MM.1S (cell line): ENCODE measurements around the gene BANP.

ENCODE experiments used
- DNase-seq: peaks from one replicate; pipeline ENCODE4 v3.0.0-alpha.2; 2015
- H2AFZ ChIP-seq: fragments of 300-600 bp; sonication (generic); 2 replicates; pipeline ENCODE4 v1.6.0; 2016; ENCODE audit warnings: antibody characterized with exemption, low read length
- H3F3A ChIP-seq: fragments of 300-600 bp; sonication (generic); 2 replicates; pipeline ENCODE4 v1.6.1; 2016; ENCODE audit warnings: mild to moderate bottlenecking, antibody characterized with exemption, low read length, moderate library complexity, mixed read lengths; ENCODE audit not compliant: insufficient read depth
- H3K27ac ChIP-seq: fragments of 300-600 bp; sonication (generic); 2 replicates; pipeline ENCODE4 v1.5.1; 2016; ENCODE audit warnings: mild to moderate bottlenecking, low read length
- H3K27me3 ChIP-seq: fragments of 300-600 bp; sonication (generic); replicated peaks from 2 replicates; pipeline ENCODE4 v1.6.0; 2016; ENCODE audit warnings: low read length; ENCODE audit not compliant: insufficient read depth
- H3K36me3 ChIP-seq: fragments of 300-600 bp; sonication (generic); replicated peaks from 2 replicates; pipeline ENCODE4 v1.6.1; 2016; ENCODE audit warnings: mild to moderate bottlenecking, low read length, mixed read lengths; ENCODE audit not compliant: insufficient read depth
- H3K4me1 ChIP-seq: fragments of 300-600 bp; sonication (generic); 2 replicates; pipeline ENCODE4 v1.6.1; 2016; ENCODE audit warnings: low read length, mixed read lengths
- H3K4me2 ChIP-seq: fragments of 300-600 bp; sonication (generic); 2 replicates; pipeline ENCODE4 v1.6.0; 2016; ENCODE audit warnings: low read depth, low read length
- H3K4me3 ChIP-seq: fragments of 300-600 bp; sonication (generic); 2 replicates; pipeline ENCODE4 v1.5.1; 2016; ENCODE audit warnings: low read length, mixed read lengths
- H3K79me2 ChIP-seq: fragments of 300-600 bp; sonication (generic); 2 replicates; pipeline ENCODE4 v1.6.1; 2016; ENCODE audit warnings: mixed run types, low read length, mixed read lengths
- H3K9ac ChIP-seq: fragments of 300-600 bp; sonication (generic); 2 replicates; pipeline ENCODE4 v1.6.1; 2016; ENCODE audit warnings: low read length, mixed read lengths
- H3K9me2 ChIP-seq: fragments of 300-600 bp; sonication (generic); replicated peaks from 2 replicates; pipeline ENCODE4 v1.6.1; 2016; ENCODE audit warnings: mild to moderate bottlenecking, low read length, mixed read lengths; ENCODE audit not compliant: insufficient read depth
- H3K9me3 ChIP-seq: fragments of 300-600 bp; sonication (generic); replicated peaks from 2 replicates; pipeline ENCODE4 v1.6.1; 2016; ENCODE audit warnings: mild to moderate bottlenecking, low read length, mixed read lengths; ENCODE audit not compliant: insufficient read depth
- H4K20me1 ChIP-seq: fragments of 300-600 bp; sonication (generic); 2 replicates; pipeline ENCODE4 v1.6.1; 2016; ENCODE audit warnings: mild to moderate bottlenecking, low read length, moderate library complexity, mixed read lengths; ENCODE audit not compliant: insufficient read depth
- EZH2 ChIP-seq: fragments of 300-600 bp; sonication (generic); optimal IDR thresholded peaks from 2 replicates; pipeline ENCODE3; 2017; ENCODE audit warnings: low read depth, mild to moderate bottlenecking, antibody characterized with exemption, low read length, mixed read lengths
- EZH2phosphoT487 ChIP-seq: fragments of 300-600 bp; sonication (generic); IDR thresholded peaks from 2 replicates; pipeline ENCODE4 v1.6.1; 2018; ENCODE audit warnings: antibody characterized with exemption, low read length
- TF ChIP-seq, protein P1 (sequence below): fragments of 300-600 bp; sonication (generic); IDR thresholded peaks from 2 replicates; pipeline ENCODE4 v1.5.1; 2016; ENCODE audit warnings: antibody characterized with exemption, low read length, mixed read lengths

Gene BANP

DNA sequence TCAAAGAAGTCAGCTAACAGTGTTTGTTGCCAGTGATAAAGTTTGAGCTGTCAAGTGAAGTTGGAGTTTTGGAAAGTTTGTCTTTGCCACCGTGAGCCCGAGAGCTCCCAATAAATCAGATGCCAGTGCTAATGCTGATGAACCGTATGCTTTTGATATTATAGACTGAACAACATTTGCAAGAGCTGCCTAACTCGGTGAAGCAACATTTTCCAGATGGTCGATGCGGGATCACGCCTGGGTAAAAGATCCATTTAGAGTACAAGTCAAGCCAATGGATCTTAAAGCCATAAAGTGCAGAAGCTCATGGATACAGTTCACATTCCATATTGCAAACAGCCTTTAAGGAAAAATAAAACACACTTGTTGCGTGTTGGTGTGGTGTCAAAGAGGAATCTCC is 9.6 kb downstream of the BANP start:
- TF ChIP-seq, protein P1, sequence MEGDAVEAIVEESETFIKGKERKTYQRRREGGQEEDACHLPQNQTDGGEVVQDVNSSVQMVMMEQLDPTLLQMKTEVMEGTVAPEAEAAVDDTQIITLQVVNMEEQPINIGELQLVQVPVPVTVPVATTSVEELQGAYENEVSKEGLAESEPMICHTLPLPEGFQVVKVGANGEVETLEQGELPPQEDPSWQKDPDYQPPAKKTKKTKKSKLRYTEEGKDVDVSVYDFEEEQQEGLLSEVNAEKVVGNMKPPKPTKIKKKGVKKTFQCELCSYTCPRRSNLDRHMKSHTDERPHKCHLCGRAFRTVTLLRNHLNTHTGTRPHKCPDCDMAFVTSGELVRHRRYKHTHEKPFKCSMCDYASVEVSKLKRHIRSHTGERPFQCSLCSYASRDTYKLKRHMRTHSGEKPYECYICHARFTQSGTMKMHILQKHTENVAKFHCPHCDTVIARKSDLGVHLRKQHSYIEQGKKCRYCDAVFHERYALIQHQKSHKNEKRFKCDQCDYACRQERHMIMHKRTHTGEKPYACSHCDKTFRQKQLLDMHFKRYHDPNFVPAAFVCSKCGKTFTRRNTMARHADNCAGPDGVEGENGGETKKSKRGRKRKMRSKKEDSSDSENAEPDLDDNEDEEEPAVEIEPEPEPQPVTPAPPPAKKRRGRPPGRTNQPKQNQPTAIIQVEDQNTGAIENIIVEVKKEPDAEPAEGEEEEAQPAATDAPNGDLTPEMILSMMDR, result no peak
- TF ChIP-seq EZH2, result no peak
- no peak for TF ChIP-seq EZH2phosphoT487
- no peak overlapping the region for H3K9ac ChIP-seq
- peaks cover 9% of the 10 kb centered on the region for H3K4me1 ChIP-seq
- no peaks in the 10 kb centered on the region for H3K9me3 ChIP-seq
- no peak for DNase-seq
- H2AFZ ChIP-seq, result no peak overlapping the region
- peaks cover 8% of the 10 kb centered on the region for H3F3A ChIP-seq
- no peak overlapping the region for H3K4me2 ChIP-seq
- H3K27ac ChIP-seq, result no peak overlapping the region
- H3K9me2 ChIP-seq, result no peaks in the 10 kb centered on the region
- H3K4me3 ChIP-seq, result no peak overlapping the region
- no peaks in the 10 kb centered on the region for H3K36me3 ChIP-seq
- no peaks in the 10 kb centered on the region for H4K20me1 ChIP-seq
- H3K27me3 ChIP-seq, result no peaks in the 10 kb centered on the region
- H3K79me2 ChIP-seq, result peaks cover 89% of the 10 kb centered on the region

DNA sequence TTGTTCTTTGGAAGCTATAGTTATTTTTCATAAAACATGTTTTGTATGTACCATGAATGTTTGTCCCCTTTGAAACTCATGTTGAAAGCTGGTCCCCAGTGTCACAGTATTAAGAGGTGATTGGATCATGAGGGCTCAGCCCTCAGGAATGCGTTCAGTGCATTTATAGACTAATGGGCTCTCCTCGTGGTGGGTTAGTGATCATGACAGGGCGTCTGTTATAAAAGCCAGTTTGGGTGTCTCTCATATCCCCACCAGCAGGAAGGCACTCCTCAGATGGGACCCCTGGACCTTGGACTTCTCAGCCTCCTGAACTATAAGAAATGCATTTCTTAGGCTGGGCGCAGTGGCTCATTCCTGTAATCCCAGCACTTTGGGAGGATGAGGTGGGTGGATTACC is 10.4 kb downstream of the BANP start:
- no peak overlapping the region for H3K4me3 ChIP-seq
- peaks cover 97% of the 10 kb centered on the region for H3K79me2 ChIP-seq
- no peak overlapping the region for H3K27ac ChIP-seq
- DNase-seq, result no peak
- no peaks in the 10 kb centered on the region for H4K20me1 ChIP-seq
- no peaks in the 10 kb centered on the region for H3K36me3 ChIP-seq
- no peak overlapping the region for H3K9ac ChIP-seq
- H3K27me3 ChIP-seq, result no peaks in the 10 kb centered on the region
- no peak overlapping the region for H3K4me2 ChIP-seq
- peaks cover 4% of the 10 kb centered on the region for H3K4me1 ChIP-seq
- peaks cover 1% of the 10 kb centered on the region; the same call in 1 of the 2 replicates for H3F3A ChIP-seq
- H3K9me3 ChIP-seq, result no peaks in the 10 kb centered on the region
- H2AFZ ChIP-seq, result no peak overlapping the region
- TF ChIP-seq EZH2phosphoT487, result no peak
- TF ChIP-seq EZH2, result no peak
- TF ChIP-seq, protein P1, result no peak
- H3K9me2 ChIP-seq, result no peaks in the 10 kb centered on the region

DNA sequence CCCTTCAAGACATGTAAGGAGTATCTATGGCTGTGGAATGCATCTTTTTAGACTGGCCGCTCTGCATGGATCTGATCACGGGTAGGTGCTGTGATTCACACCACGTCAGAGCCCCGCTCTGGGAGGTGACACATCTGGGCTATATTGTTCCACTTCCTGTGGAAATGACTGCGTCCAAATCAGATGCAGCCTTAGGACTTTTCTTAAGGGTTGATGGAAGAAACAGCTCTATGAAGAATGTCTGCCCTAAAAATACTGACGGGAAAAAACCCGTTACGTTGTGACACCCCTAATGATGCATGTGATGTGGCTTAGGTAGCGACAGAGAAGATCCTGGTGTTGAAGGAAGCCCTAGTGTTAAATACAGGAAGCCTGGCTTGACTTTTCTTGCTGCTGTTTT is 12.2 kb downstream of the BANP start:
- H3K4me2 ChIP-seq, result no peak overlapping the region
- no peak overlapping the region for H3K4me3 ChIP-seq
- H4K20me1 ChIP-seq, result no peaks in the 10 kb centered on the region
- no peaks in the 10 kb centered on the region for H3F3A ChIP-seq
- no peak overlapping the region for H3K9ac ChIP-seq
- DNase-seq, result no peak
- H3K4me1 ChIP-seq, result no peaks in the 10 kb centered on the region
- no peak overlapping the region for H3K27ac ChIP-seq
- TF ChIP-seq, protein P1, result no peak
- TF ChIP-seq EZH2phosphoT487 (no peak), EZH2 (no peak)
- H3K27me3 ChIP-seq, result no peaks in the 10 kb centered on the region
- no peak overlapping the region for H2AFZ ChIP-seq
- H3K9me2 ChIP-seq, result no peaks in the 10 kb centered on the region
- no peaks in the 10 kb centered on the region for H3K36me3 ChIP-seq
- no peaks in the 10 kb centered on the region for H3K9me3 ChIP-seq
- H3K79me2 ChIP-seq, result peaks cover 84% of the 10 kb centered on the region
